PC-9 (cell line): ENCODE measurements around the gene SRGAP1.

Source experiments
- EZH2 ChIP-seq: fragments of 200-600 bp; sonication (generic); IDR thresholded peaks from 2 replicates; pipeline ENCODE4 v1.8.0; 2017; ENCODE audit warnings: antibody characterized with exemption, low read depth
- TF ChIP-seq, protein P1 (sequence below): fragments of 200-600 bp; sonication (generic); conservative IDR thresholded peaks from 2 replicates; pipeline ENCODE4 v1.6.1; 2017; ENCODE audit warnings: mixed run types, antibody characterized with exemption, mild to moderate bottlenecking, moderate library complexity

DNA sequence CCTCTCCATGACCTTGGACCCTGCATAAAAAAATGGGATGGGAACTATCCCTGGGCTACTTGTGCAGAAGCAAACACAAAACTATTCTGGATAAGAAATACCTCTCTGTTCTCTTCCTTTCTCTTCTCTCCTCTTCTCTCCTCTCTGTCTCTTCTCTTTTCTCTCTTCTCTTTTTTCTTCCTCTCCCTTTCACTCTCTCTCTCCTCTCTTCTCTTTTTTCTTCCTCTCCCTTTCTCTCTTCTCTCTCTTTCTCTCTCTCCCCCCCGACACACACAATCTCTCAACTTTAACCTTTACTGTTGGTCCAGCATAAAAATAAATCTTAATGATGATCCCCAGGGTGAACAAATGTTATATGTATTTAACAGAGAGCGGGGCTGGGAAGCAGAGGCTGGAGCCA is 141.4 kb downstream of the SRGAP1 start:
- no peak for TF ChIP-seq EZH2
- TF ChIP-seq, protein P1, sequence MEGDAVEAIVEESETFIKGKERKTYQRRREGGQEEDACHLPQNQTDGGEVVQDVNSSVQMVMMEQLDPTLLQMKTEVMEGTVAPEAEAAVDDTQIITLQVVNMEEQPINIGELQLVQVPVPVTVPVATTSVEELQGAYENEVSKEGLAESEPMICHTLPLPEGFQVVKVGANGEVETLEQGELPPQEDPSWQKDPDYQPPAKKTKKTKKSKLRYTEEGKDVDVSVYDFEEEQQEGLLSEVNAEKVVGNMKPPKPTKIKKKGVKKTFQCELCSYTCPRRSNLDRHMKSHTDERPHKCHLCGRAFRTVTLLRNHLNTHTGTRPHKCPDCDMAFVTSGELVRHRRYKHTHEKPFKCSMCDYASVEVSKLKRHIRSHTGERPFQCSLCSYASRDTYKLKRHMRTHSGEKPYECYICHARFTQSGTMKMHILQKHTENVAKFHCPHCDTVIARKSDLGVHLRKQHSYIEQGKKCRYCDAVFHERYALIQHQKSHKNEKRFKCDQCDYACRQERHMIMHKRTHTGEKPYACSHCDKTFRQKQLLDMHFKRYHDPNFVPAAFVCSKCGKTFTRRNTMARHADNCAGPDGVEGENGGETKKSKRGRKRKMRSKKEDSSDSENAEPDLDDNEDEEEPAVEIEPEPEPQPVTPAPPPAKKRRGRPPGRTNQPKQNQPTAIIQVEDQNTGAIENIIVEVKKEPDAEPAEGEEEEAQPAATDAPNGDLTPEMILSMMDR = no peak
